ENCODE results near the gene TMEM106B. TPM values are rescaled to one million over a fixed set of nuclear protein-coding genes. Genes with fewer than 3 reads are reported as not detected.

Gene TMEM106B
- total RNA-seq, 1 donor from 2014 or later: 31.5 TPM

- intact Hi-C loops (cut with micrococcal nuclease): no loop called here
Observed at GRCh38 chr7:12226756-12227155, 15.7 kb downstream of the TMEM106B start.

GRCh38 chr7:12228024-12228423 lies 16.9 kb downstream of the TMEM106B start:
- intact Hi-C loops (cut with micrococcal nuclease): no loop called here

- intact Hi-C loops (cut with micrococcal nuclease): no loop called here
Observed at GRCh38 chr7:12229046-12229445, 18.0 kb downstream of the TMEM106B start.

GRCh38 chr7:12231097-12231496 lies 20.0 kb downstream of the TMEM106B start:
- intact Hi-C loops (cut with micrococcal nuclease): no loop called here

- intact Hi-C loops (cut with micrococcal nuclease): no loop called here
Observed at GRCh38 chr7:12233175-12233574, 22.1 kb downstream of the TMEM106B start.

GRCh38 chr7:12234334-12234865 lies 23.3 kb downstream of the TMEM106B start:
- intact Hi-C loops (cut with micrococcal nuclease): no loop called here

GRCh38 chr7:12235970-12236369 lies 24.9 kb downstream of the TMEM106B start:
- intact Hi-C loops (cut with micrococcal nuclease): no loop called here

- intact Hi-C loops (cut with micrococcal nuclease): no loop called here
Observed at GRCh38 chr7:12237007-12237406, 25.9 kb downstream of the TMEM106B start.

GRCh38 chr7:12239806-12240205 lies 28.7 kb downstream of the TMEM106B start:
- intact Hi-C loops (cut with micrococcal nuclease): no loop called here

GRCh38 chr7:12244129-12244528 lies 33.0 kb downstream of the TMEM106B start:
- intact Hi-C loops (cut with micrococcal nuclease): no loop called here

- intact Hi-C loops (cut with micrococcal nuclease): no loop called here
Observed at GRCh38 chr7:12244694-12245093, 33.6 kb downstream of the TMEM106B start.

- intact Hi-C loops (cut with micrococcal nuclease): no loop called here
Observed at GRCh38 chr7:12249706-12250105, 38.6 kb downstream of the TMEM106B start.

GRCh38 chr7:12250232-12250631 lies 39.1 kb downstream of the TMEM106B start:
- intact Hi-C loops (cut with micrococcal nuclease): no loop called here

- intact Hi-C loops (cut with micrococcal nuclease): loop anchor here (2.0 to 5.0 kb wide), 3 partner anchors 85 to 1284 kb away; partner anchors contain the start of genes PHF14 and VWDE
Observed at GRCh38 chr7:12256090-12256489, 45.0 kb downstream of the TMEM106B start.

GRCh38 chr7:12257582-12257981 lies 46.5 kb downstream of the TMEM106B start:
- intact Hi-C loops (cut with micrococcal nuclease): loop anchor here (1.0 to 5.0 kb wide), 8 partner anchors 34 to 1285 kb away; partner anchors contain the start of genes PHF14, TMEM106B and VWDE

GRCh38 chr7:12258074-12258473 lies 47.0 kb downstream of the TMEM106B start:
- intact Hi-C loops (cut with micrococcal nuclease): loop anchor here (5.0 kb wide), 1 partner anchor 1286 kb away; the partner anchor contains the start of gene PHF14

- intact Hi-C loops (cut with micrococcal nuclease): no loop called here
Observed at GRCh38 chr7:12267542-12267941, 56.4 kb downstream of the TMEM106B start.

- intact Hi-C loops (cut with micrococcal nuclease): no loop called here
Observed at GRCh38 chr7:12269100-12269895, 58.2 kb downstream of the TMEM106B start.

- intact Hi-C loops (cut with micrococcal nuclease): no loop called here
Observed at GRCh38 chr7:12281038-12281437, 69.9 kb downstream of the TMEM106B start.

GRCh38 chr7:12287901-12288300 lies 76.8 kb downstream of the TMEM106B start:
- intact Hi-C loops (cut with micrococcal nuclease): no loop called here

GRCh38 chr7:12289996-12290395 lies 78.9 kb downstream of the TMEM106B start:
- intact Hi-C loops (cut with micrococcal nuclease): no loop called here

- intact Hi-C loops (cut with micrococcal nuclease): no loop called here
Observed at GRCh38 chr7:12290761-12291160, 79.7 kb downstream of the TMEM106B start.

- intact Hi-C loops (cut with micrococcal nuclease): loop anchor here (1.0 kb wide), 3 partner anchors 81 to 225 kb away; partner anchors contain the start of genes TMEM106B and VWDE
Observed at GRCh38 chr7:12291870-12292269, 80.8 kb downstream of the TMEM106B start.
